HG02571 (cell line): ENCODE measurements around the gene PTPMT1.
A peak's percentile ranks its signal among the peaks of the same experiment; 100 is the strongest.
"Not testable (repeated sequence)": the region's sequence is repeated elsewhere in the genome, so short reads cannot be mapped to it uniquely, and the experiment has no call there.

Experiments
- ATAC-seq: cut with Tn5 transposase; IDR thresholded peaks from one replicate; pipeline ENCODE4 v1.9.1; 2021; ENCODE audit warnings: mild to moderate bottlenecking, moderate library complexity; ENCODE audit not compliant: unreplicated experiment

The PTPMT1 gene, protein sequence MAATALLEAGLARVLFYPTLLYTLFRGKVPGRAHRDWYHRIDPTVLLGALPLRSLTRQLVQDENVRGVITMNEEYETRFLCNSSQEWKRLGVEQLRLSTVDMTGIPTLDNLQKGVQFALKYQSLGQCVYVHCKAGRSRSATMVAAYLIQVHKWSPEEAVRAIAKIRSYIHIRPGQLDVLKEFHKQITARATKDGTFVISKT

DNA sequence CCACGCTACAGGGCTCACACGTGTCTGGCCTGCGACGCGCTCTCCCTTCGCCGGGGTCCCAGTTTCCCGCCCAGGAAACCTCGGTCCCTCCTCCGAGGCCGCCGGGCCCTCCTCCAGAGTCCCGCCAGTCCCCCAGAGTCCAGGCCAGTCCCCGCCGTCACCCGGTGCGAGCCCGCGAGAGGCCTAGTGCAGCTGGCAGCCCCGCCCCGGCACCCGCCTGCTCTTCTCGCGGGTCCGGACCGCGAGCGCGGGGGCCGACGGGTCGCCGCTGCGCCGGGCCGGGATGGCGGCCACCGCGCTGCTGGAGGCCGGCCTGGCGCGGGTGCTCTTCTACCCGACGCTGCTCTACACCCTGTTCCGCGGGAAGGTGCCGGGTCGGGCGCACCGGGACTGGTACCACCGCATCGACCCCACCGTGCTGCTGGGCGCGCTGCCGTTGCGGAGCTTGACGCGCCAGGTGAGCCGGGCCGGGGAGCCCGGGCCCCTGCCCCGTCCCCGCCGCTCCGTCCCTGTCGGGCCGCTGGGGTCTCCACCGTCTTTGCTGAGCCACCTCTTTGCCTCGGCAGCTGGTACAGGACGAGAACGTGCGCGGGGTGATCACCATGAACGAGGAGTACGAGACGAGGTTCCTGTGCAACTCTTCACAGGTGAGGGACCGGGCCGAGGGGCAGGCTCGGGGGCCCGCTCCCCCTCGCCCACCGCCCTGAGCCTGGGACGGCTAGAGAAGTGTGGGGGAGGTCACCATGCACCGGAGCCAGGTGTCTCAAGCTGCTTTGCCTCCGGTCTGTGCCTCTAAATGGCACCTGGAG lies at the start of gene PTPMT1:
PTPMT1 (plus strand) TSS at position 260 of the 809 bp plus-strand sequence; CDS start at position 284, 24 bp downstream.
- ATAC-seq = peak; percentile 86

DNA sequence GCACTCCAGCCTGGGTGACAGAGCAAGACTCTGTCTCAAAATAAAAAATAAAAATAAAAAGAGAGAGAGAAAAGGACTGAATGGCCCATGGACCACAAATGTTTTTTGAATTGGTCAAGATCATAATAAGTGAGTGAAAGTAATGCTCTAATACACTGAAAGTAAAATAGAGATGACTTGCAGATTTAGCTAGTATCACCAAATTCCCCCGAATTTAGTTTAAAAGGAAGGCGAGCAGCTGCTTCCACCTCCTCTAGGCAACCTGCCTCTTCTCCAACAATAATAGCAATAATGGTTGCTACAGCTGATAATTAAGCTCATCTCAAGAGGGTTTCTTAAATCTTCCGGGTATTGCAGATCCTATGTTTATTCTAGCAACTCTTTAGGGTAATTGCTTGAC lies 49.2 kb upstream of the PTPMT1 start:
- ATAC-seq = no peak

DNA sequence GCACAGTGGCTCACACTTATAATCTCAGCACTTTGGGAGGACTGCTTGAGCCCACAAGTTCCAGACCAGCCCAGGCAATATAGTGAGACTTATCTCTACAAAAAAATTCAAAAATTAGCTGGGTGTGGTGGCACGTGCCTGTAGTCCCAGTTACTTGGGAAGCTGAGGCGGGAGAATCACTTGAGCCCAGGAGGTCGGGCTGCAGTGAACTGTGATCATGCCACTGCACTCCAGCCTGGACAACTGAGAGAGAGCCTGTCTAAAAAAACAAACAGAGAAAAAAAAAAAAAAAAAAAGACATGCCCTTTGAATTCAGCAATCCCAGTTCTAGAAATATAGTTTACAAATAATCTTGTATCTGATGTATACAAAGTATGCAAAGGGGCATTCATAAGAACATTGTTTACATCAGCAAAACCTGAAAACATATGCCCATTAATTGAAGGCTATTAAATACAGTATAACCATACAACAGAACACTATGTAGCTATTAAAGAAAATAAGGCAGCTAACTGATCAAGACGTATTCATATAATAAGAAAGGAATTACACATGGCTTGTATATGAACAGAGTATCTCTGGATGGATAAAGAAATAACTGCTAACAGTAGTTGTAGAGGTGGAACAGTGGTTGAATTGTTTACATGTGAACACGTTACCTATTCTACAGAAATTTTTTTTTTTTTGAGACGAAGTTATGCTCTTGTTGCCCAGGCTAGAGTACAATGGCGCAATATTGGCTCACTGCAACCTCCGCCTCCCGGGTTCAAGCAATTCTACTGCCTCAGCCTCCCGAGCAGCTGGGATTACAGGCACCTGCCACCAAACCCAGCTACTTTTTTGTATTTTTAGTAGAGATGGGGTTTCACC lies 48.2 kb upstream of the PTPMT1 start:
- no peak for ATAC-seq

DNA sequence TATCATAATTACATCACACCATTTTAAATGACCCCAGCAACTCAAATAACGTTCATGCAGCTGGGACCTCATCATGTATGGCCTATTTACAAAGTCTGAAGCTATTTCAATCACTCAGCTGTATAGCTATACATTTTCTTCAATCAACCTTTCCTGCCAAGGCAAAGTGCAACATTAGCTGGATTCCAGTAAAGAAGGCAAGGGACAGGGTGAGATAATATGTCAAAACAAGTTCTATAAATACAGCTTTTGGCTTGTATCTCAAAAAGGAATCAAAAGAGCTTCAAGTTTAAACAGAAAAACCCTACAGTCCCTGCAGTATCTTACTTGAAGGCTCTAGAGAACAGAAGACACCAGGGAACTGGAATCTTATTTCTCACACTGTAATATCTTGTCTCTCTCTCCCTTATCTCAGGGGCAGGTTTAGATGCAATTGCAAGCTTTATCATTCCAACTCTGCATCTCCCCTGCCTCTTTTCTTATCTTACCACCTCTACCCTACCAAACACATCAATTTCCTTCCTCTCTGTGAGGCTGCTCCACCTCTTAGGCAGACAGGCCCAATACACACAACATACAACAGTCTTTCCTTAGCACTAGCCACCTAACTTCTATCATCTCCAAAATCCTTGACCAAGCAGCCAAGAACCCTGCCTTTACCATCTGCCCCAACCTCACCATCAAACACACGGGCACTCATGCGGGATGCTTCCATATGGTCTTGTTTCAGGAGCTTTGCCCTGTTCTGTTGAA lies 47.0 kb upstream of the PTPMT1 start:
- ATAC-seq = no peak

DNA sequence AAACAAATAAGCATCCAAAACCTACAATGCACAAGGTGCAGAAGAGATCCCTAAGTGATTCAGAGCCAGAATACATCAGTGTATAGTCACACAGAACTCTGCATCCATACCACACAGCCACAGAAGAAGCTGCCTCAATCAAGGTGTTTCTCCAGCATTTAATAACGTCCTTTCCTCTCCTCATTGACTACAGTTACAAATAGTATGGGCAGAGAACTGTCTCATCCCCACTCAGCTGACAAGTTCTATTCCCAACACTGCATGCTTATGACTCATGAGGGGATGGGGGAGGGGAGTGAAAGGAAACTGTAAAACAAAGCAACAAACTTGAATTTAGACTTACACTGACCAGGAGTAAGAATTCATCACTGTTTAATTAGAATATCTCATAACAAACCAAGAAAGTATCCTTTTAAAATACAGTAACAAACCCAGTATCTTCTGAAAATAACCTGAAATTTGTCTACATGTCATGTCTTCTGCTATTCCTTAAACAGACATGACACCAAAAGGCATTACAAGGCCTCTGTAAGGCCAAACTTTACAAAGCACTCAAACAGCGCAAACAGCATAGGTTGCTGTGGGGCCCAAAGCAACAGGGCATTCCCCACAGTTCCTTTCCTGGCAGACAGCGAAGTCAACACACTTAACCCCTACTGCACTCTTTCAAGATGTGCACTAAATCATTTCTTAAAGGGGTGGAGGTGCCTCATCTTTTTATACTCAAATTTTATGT lies 41.7 kb upstream of the PTPMT1 start:
- ATAC-seq = no peak

DNA sequence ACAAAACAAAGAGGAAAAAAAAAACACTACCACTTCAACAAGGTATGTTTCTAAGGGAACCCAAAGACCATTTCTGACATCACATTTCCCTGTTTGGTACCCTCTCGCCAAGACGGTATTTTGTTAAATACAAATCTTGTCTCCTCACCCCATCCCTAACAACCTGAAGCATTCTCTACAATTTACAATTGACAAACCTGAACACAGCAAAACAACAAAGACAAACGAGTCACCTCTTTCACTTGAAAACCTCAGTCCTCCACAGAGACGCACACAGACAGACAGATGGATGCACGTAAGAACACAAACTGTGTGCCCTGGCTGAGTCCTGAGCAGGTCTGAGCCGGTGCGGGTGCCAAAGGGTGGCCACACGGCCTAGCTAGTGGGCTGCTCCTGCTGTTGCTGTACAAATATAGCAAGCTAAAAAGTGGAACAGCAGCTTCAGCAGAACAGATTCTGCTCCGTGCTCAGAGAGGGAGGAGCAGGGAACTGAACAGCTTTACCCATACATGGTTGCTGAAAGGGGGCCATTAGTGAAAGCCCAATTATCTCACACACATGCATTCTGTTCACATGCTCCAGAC lies 41.0 kb upstream of the PTPMT1 start:
- ATAC-seq = no peak

DNA sequence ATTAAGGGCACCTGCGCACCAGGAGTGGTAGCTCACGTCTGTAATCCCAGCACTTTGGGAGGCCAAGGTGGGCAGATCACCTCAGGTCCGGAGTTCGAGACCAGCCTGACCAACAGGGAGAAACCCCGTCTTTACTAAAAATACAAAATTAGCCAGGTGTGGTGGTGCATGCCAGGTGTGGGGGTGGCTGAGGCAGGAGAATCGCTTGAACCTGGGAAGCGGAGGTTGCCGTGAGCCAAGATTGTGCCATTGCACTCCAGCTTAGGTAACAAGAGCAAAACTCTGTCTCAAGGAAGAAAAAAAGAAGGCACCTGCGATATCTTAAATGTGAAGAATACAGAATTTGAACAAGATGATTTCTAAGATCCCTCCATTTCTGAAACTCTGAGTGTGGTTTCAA lies 39.4 kb upstream of the PTPMT1 start:
- ATAC-seq = not testable (repeated sequence)

DNA sequence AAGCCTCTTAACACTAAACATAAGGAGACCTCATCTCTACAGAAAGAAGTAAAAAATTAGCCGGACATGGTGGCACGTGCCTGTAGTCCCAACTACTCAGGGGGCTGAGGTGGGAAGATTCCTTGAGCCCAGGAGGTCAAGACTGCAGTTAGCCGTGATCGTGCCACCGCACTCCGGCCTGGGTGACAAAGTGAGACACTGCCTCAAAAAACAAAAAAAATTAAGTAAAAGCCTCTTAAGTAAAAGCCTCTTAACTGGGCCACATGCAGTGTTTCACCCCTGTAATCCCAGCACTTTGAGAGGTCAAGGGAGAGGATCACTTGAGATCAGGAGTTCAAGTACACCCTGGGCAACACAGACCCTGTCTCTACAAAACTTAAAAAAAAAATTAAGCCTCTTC lies 38.2 kb upstream of the PTPMT1 start:
- no peak for ATAC-seq

DNA sequence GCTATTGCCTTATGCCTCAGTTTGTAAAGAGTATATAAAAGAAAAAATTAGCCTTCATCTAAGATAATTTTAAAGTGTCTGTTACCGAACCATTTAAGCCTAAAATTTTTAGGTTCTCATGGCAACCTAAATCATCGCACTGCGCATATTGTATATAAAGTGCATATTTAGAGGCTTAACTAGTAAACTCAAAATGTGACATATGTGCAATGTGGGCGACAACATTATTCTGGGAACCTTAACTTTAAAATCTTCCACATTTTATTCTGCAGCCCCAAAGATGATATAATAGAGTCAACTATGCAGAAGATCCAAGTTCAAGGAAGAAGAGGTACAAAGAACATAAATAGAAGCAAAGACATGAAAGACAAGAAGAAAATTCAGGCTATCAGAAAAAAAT lies 35.4 kb upstream of the PTPMT1 start:
- no peak for ATAC-seq

DNA sequence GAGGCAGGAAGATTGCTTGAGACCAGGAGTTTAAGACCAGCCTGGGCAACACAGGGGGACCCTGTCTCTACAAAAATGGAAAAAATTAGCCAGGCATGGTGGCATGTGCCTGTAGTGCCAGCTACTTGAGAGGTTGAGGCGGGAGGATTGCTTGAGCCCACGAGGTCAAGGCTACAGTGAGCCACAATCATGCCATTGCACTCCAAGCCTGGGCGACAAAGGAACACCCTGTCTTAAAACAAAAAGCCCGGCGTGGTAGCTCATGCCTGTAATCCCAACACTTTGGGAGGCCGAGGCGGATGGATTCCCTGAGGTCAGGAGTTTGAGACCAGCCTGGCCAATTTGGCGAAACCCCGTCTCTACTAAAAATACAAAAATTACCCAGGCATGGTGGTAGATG lies 34.7 kb upstream of the PTPMT1 start:
- ATAC-seq = not testable (repeated sequence)

DNA sequence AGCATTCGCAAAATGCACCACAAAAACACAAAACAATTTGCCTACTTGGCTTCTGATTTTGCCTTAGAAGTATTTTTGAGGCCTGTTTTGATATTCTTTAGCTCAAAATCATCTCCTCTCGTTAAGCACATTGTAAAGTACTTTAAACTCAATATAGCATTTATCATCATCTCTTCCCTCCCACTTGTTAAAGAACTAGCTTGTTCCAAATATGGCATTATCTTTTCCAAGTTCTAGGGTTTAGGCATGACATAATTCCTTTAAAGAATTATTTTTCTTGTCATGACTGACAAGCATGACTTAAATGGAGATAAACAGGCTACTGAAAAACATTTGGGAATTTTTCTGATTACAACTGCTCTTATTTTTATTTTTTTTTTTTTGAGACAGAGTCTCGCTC lies 33.7 kb upstream of the PTPMT1 start:
- no peak for ATAC-seq

DNA sequence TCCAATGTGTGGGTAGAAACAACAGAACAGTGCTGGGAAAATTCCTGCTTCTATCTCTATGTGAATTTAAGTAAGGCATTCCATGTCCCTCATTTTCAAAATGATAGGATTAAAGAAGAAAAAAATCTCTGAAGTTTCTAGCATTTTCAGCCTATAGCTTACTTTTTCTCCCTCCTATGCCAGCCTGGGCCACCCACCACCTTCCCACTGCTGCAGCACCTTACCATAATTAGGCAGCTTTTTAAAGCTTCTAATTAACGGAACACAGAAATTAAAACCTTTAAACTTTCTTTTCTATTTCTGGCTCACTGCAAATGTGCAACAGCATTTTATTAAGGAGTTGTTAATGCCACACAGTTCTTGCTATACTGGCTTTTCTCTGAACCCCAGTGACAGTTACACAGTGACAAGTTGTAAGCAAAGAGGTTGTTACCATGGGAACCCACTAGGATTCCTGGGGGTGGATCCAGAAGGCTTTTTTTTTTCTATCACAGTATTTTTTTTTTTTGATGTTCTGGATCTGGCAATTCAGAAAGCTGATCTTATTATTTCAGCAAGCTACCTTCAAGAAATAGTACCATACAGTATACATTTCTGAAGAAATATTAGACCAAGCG lies 32.7 kb upstream of the PTPMT1 start:
- ATAC-seq = no peak

DNA sequence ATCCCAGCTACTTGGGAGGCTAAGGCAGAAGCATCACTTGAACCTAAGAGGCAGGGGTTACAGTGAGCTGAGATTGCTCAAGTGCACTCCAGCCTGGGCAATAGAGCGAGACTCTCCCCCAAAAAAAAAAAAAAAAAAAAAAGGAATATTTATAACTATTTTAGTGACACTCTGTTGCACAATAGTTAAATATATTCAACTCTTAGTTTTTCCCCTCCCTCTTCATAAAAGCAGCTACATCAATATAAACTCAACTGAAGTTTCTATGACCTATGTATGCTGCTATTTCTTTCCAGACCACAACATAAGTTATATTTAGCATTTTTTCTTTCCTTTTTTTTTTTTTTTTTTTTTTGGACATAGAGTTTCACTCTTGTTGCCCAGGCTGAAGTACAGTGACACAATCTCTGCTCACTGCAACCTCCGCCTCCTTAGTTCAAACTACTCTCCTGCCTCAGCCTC lies 31.7 kb upstream of the PTPMT1 start:
- no peak for ATAC-seq

DNA sequence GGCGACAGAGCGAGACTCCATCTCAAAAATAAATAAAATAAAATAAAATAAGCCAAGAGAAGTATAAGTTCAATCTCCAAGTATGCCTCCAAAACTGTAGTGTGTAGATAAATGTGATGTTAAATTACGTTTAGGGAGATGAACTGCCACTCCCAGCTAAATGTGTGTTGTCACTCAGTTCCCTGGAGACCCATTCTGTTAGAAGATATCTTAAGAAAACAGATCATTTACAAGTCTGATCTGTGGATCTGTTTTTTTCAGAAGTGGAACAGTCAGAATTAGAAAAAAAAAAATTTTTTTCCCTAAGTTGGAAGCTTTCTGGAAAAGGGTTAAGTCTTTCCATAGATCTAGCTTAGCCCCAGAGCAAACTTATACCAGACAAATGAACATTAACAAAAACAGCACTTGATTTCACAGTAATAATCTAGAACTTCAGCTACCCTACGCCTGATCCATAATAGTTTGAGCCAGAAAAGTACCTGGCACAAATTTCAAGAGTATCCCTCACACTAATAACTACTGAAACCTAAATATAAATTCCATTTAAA lies 30.6 kb upstream of the PTPMT1 start:
- ATAC-seq = no peak

DNA sequence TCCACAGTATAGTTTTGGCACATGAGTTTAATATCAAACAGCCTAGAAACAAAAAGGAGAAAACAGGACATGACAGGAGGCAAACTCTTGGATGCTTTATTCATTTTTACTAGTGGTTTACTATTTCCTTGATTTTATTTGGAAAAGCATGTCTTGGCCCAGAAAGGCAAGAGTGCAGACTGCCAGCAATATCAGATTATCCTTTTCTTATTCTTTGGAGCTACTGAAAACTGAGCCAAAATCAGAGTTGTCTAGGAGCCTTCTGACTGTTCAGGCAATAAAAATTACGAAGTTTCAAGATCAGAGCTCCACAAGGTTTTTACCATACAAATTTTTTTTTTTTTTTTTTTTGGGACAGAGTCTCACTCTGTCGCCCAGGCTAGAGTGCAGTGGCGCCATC lies 28.5 kb upstream of the PTPMT1 start:
- no peak for ATAC-seq

DNA sequence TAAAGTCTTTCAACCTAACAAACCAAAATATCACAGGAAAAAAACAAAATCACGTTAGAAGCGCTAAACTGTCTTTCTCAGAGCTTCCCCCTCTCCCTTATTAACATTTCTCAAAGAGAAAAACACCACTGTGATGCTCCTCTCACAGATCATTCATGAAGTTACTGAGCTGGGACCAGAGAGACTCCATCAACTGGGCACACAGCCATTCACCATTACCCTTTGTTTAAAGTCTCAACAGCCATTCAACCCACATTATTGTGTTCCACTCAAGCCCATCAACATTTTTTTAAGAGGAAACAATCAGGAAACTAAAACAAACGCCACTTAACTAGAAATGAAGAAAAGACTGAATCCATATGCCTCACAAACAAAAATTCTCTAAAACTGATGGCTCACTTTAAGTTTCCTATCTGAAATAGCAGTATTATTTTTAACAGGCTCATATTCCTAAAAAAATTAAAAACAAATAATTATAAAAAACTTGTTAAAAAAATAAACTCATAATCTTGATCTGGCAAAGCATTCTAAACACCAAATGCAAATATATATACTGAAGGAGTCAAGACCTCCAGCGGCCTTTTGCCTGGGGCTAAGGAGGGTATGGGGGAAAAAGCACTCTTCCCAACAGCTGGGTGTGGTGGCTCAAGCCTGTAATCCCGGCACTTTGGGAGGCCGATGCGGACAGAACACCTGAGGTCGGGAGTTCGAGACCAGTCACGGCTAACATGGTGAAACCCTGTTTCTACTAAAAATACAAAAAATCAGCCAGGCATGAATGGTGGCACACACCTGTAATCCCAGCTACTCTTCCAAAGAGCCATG lies 26.4 kb upstream of the PTPMT1 start:
- no peak for ATAC-seq

DNA sequence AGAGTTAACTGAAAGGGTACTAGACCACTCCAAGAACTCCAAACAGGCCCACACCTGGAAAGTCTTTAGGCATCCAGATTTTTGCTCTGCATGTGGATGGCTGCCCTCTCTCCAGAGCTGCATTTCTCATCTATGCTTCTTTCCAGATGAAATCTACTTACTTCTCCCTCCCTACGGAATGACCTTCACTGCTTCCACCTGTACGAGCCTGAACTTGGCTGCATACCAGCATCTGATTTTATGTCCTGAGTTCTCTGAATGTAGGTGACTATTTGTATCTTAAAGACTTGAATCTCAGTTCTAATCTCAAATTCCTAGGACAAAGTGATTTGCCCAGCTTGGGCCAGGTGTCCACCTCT lies 25.7 kb upstream of the PTPMT1 start:
- ATAC-seq = no peak

DNA sequence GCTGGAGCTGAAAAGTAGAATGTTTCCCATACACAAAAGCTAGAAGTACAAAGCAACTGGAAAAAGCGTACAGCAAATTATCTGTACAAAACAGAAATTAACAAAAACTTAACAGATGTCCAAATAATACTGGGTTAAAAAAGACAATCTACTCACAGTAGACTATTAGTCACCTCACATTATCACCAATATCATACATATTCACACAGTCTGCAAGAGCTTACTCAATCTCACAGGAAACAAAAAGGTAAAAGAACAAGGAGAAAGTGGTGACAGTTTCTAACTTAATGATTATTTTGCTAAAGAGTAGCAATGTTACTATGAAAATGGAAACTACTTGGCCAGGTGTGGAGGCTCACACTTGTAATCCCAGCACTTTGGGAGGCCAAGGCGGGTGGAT lies 24.3 kb upstream of the PTPMT1 start:
- no peak for ATAC-seq
